K562 (cell line): Measurements from ENCODE around the gene MEFV. TPM values are rescaled to one million over a fixed set of nuclear protein-coding genes. Genes with fewer than 3 reads are reported as not detected.
A peak's percentile ranks its signal among the peaks of the same experiment; 100 is the strongest.

ENCODE experiments used
- CBX1 ChIP-seq: sonication (generic); IDR thresholded peaks from 2 replicates; pipeline ENCODE4 v1.6.1; 2016; ENCODE audit warnings: antibody characterized with exemption, low read depth, mild to moderate bottlenecking
- CBX5 ChIP-seq: IDR thresholded peaks from 2 replicates; pipeline ENCODE4 v1.6.1; 2014; ENCODE audit warnings: low read depth, borderline replicate concordance
- HNRNPL ChIP-seq: fragments of 200-400 bp; formaldehyde crosslinking; IDR thresholded peaks from 2 replicates; pipeline ENCODE4 v1.6.1; 2017; ENCODE audit warnings: low read depth, mild to moderate bottlenecking, low read length
- KDM5B ChIP-seq: fragments of 200-600 bp; sonication (generic); IDR thresholded peaks from 2 replicates; pipeline ENCODE4 v1.6.1; 2012; ENCODE audit warnings: low read depth, mild to moderate bottlenecking, moderate library complexity, low read length, control low read depth, inconsistent platforms; ENCODE audit not compliant: insufficient replicate concordance
- MTA3 ChIP-seq: fragments of 450-650 bp; formaldehyde crosslinking; IDR thresholded peaks from 2 replicates; pipeline ENCODE4 v1.6.1; 2017; ENCODE audit warnings: mild to moderate bottlenecking, borderline replicate concordance
- PTRF ChIP-seq: fragments of 450-650 bp; IDR thresholded peaks from 2 replicates; pipeline ENCODE4 v1.6.1; 2016; ENCODE audit warnings: mild to moderate bottlenecking, missing genetic modification characterization, missing compliant biosample characterization
- TEAD4 ChIP-seq, 2 experiments: sonication (generic) in 1 of 2; formaldehyde crosslinking in 1 of 2; IDR thresholded peaks; 2 replicates each; pipeline versions ENCODE4 v1.6.1 to v1.8.0; 2012 to 2022; ENCODE audit warnings: borderline replicate concordance in 1 of 2, inconsistent platforms in 1 of 2, low read length in 1 of 2, mild to moderate bottlenecking in 1 of 2, missing genetic modification reagents in 1 of 2
- ZBTB40 ChIP-seq, 2 experiments: fragments of 450-650 bp in 1 of 2; sonication (generic) in 1 of 2; formaldehyde crosslinking in 1 of 2; IDR thresholded peaks; 2 replicates each; pipeline versions ENCODE4 v1.7.1 to v1.9.0; 2016 to 2022; ENCODE audit warnings: inconsistent platforms in 1 of 2, mild to moderate bottlenecking in 1 of 2, missing genetic modification reagents in 1 of 2
- ZNF280A ChIP-seq: fragments of 450-650 bp; IDR thresholded peaks from 2 replicates; pipeline ENCODE4 v1.6.1; 2018; ENCODE audit warnings: mild to moderate bottlenecking, low read depth; ENCODE audit not compliant: partially characterized antibody
- polyA plus RNA-seq, 8 experiments: library from polyadenylated mRNA; depleted of rRNA in 4 of 8; stranded (reverse) in 5 of 8; unstranded in 3 of 8; fragments of >200 nt; fragmentation: Nextera tagmentation in 2 of 8; fragmentation: Illumina TruSeq in 1 of 8; extraction: Ambion mirVana in 2 of 8; extraction: Trizol in 1 of 8; gene quantifications; 2 replicates each; pipeline versions ENCODE4 v1.2.1 to v1.2.3, GENCODE V29; 2011 to 2014; ENCODE audit warnings: inconsistent platforms in 1 of 8, missing spikeins in 1 of 8
- total RNA-seq, 7 experiments: library from RNA; depleted of rRNA in 6 of 7; stranded (reverse); fragments of >200 nt in 6 of 7; fragmentation: Illumina TruSeq in 2 of 7; extraction: Trizol in 2 of 7; gene quantifications; 2 replicates each; pipeline versions ENCODE4 v1.2.1 to v1.2.3, GENCODE V29; 2011 to 2021; ENCODE audit warnings: low replicate concordance in 1 of 7

The MEFV gene
- total and polyA plus RNA-seq, 9 of the 15 experiments (the other 6 are each of a cell fraction or from before 2014, with no cell fraction given) = 0.14 TPM; not detected in 8

GRCh38 chr16:3223913-3224515 is 32.4 kb downstream of the MEFV start (continued):
- TF ChIP-seq TEAD4 (IDR thresholded peaks at IDR 0.05; ENCODE audit: low read length) = peak; percentile 61
- TF ChIP-seq TEAD4 (CRISPR knock-in tag; IDR thresholded peaks at IDR 0.05; ENCODE audit: borderline replicate concordance) = no peak
- no peak for TF ChIP-seq PTRF (tag)
- 0 out of 2 replicates have a peak, but pooled peaks have one; percentile 80 for TF ChIP-seq CBX1
- TF ChIP-seq MTA3 = peak; percentile 78; the same call in 1 of the 2 replicates
- peak; percentile 63; the same call in 1 of the 2 replicates for TF ChIP-seq CBX5
- TF ChIP-seq HNRNPL = no peak
- no peak for TF ChIP-seq KDM5B
- peak; percentile 64 for TF ChIP-seq ZBTB40 (IDR thresholded peaks at IDR 0.05)
- no peak for TF ChIP-seq ZBTB40 (CRISPR knock-in tag; IDR thresholded peaks at IDR 0.05)
- peak; percentile 97 for TF ChIP-seq ZNF280A
- TF ChIP-seq, all 486 proteins: peak for 24
